HL-60 (cell line): ENCODE results near the gene PRRX2.

Experiments used
- DNase-seq, 2 experiments: peaks; one replicate each; pipeline ENCODE4 v3.0.0-alpha.2; 2010 to 2020; ENCODE audit warnings: low read depth in 1 of 2, low spot score in 1 of 2
- H3K27ac ChIP-seq: fragments of 250-450 bp; sonication (Bioruptor Pico); replicated peaks from 2 replicates; pipeline ENCODE4 v1.5.1; 2020; ENCODE audit warnings: mild to moderate bottlenecking, moderate library complexity
- H3K27me3 ChIP-seq: fragments of 250-450 bp; sonication (Bioruptor Pico); 2 replicates; pipeline ENCODE4 v1.5.1; 2021; ENCODE audit warnings: mild to moderate bottlenecking, moderate library complexity; ENCODE audit not compliant: insufficient read depth, poor library complexity, severe bottlenecking
- H3K4me3 ChIP-seq: replicated peaks from 2 replicates; pipeline ENCODE4 v1.5.1; 2011; ENCODE audit warnings: mild to moderate bottlenecking, control low read depth, low read length; ENCODE audit not compliant: insufficient read depth
- CTCF ChIP-seq: IDR thresholded peaks from one replicate; pipeline ENCODE4 v1.5.1; 2011; ENCODE audit warnings: low read length, control low read depth, inconsistent platforms; ENCODE audit not compliant: insufficient read depth
- GABPA ChIP-seq: IDR thresholded peaks from 2 replicates; pipeline ENCODE4 v1.6.1; 2012; ENCODE audit warnings: low read depth
- POLR2AphosphoS5 ChIP-seq: IDR thresholded peaks from 2 replicates; pipeline ENCODE4 v1.6.1; 2012; ENCODE audit warnings: low read depth
- SPI1 ChIP-seq: IDR thresholded peaks from 2 replicates; pipeline ENCODE4 v1.6.1; 2012; ENCODE audit warnings: low read depth, mild to moderate bottlenecking, borderline replicate concordance
- TF ChIP-seq, protein P1 (sequence below): IDR thresholded peaks from 2 replicates; pipeline ENCODE4 v1.6.1; 2012; ENCODE audit warnings: low read depth; ENCODE audit not compliant: insufficient replicate concordance

Gene PRRX2

GRCh38 chr9:129722913-129723312 is 57.5 kb downstream of the PRRX2 start:
- TF ChIP-seq SPI1 (no peak), POLR2AphosphoS5 (no peak), GABPA (no peak), CTCF (no peak)
- TF ChIP-seq, protein P1, sequence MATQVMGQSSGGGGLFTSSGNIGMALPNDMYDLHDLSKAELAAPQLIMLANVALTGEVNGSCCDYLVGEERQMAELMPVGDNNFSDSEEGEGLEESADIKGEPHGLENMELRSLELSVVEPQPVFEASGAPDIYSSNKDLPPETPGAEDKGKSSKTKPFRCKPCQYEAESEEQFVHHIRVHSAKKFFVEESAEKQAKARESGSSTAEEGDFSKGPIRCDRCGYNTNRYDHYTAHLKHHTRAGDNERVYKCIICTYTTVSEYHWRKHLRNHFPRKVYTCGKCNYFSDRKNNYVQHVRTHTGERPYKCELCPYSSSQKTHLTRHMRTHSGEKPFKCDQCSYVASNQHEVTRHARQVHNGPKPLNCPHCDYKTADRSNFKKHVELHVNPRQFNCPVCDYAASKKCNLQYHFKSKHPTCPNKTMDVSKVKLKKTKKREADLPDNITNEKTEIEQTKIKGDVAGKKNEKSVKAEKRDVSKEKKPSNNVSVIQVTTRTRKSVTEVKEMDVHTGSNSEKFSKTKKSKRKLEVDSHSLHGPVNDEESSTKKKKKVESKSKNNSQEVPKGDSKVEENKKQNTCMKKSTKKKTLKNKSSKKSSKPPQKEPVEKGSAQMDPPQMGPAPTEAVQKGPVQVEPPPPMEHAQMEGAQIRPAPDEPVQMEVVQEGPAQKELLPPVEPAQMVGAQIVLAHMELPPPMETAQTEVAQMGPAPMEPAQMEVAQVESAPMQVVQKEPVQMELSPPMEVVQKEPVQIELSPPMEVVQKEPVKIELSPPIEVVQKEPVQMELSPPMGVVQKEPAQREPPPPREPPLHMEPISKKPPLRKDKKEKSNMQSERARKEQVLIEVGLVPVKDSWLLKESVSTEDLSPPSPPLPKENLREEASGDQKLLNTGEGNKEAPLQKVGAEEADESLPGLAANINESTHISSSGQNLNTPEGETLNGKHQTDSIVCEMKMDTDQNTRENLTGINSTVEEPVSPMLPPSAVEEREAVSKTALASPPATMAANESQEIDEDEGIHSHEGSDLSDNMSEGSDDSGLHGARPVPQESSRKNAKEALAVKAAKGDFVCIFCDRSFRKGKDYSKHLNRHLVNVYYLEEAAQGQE, result no peak
- no peaks in the 10 kb centered on the region for H3K27me3 ChIP-seq

DNA sequence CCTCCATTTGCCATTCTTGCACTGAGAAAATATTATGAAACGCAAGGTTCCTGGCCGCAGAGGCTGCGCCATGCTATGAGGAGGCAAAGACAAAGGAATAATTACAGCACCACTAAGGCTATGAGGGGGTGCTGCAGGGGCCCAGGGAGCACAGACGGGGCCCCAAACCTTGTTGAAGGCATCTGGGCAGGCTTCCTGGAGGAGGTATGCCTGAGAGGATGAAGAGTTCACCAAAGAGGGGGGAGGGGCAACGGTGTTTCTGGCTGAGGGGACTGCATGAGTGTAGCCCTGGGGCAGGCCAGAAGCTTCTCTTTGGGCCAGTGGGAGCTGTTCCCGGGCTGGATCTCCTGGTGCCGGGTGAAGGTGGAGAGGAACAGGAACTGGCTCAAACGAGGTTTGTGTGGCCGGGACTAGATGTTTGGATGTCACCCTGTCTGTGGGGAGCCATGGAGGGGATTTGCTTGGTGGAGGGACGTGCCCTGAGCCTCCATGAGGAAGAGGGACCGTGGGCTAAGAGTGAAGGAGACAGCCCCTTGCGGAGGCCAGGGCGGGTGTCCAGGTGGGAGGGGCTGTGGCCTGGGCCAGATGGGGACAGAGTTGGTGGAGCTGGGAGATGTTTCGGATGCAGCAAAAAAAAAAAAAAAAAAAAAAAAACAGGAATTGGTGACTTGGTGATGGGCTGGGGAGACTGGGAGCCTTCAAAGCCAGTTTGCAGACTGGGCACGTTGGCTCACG is 59.2 kb downstream of the PRRX2 start:
- no peak overlapping the region for H3K27ac ChIP-seq
- H3K4me3 ChIP-seq, result no peak overlapping the region
- no peak for TF ChIP-seq CTCF
- no peak for TF ChIP-seq POLR2AphosphoS5
- TF ChIP-seq, protein P1, result no peak
- no peak for TF ChIP-seq SPI1
- no peak for TF ChIP-seq GABPA
- DNase-seq, result no peak
- H3K27me3 ChIP-seq, result peaks cover 3% of the 10 kb centered on the region

More at GRCh38 chr9:129722913-129723312, 57.5 kb downstream of the PRRX2 start:
- H3K4me3 ChIP-seq, result no peak overlapping the region
- no peak overlapping the region for H3K27ac ChIP-seq
- DNase-seq, result no peak

- H3K27me3 ChIP-seq, result peaks cover 3% of the 10 kb centered on the region
- TF ChIP-seq CTCF (no peak), POLR2AphosphoS5 (no peak), GABPA (no peak), SPI1 (no peak)
- TF ChIP-seq, protein P1, result no peak
- no peak for DNase-seq
- no peak overlapping the region for H3K27ac ChIP-seq
- H3K4me3 ChIP-seq, result no peak overlapping the region
Measured at GRCh38 chr9:129725795-129726251, 60.4 kb downstream of the PRRX2 start.
